Neutrophil (primary cell): ENCODE results near the gene ADAMTS4.
A peak's percentile ranks its signal among the peaks of the same experiment; 100 is the strongest.

ENCODE experiments used
- H3K27ac ChIP-seq: fragments of 200-600 bp; sonication (generic); 2 replicates; pipeline ENCODE4 v1.5.1; 2016; ENCODE audit warnings: mild to moderate bottlenecking, moderate library complexity
- H3K27me3 ChIP-seq: fragments of 200-600 bp; sonication (generic); 2 replicates; pipeline ENCODE4 v1.6.0; 2016; ENCODE audit warnings: mild to moderate bottlenecking
- H3K36me3 ChIP-seq: fragments of 200-600 bp; sonication (generic); 2 replicates; pipeline ENCODE4 v1.5.1; 2017
- H3K4me1 ChIP-seq, 2 experiments: fragments of 200-600 bp in 1 of 2; sonication (generic) in 1 of 2; 1 replicate in 1 of 2; 2 replicates in 1 of 2; pipeline versions ENCODE4 v1.5.1 to v1.6.1; 2013 to 2016; ENCODE audit warnings: low read depth in 1 of 2, low read length in 1 of 2, mild to moderate bottlenecking in 1 of 2, moderate library complexity in 1 of 2; ENCODE audit not compliant: control insufficient read depth in 1 of 2, insufficient read depth in 1 of 2
- H3K4me3 ChIP-seq, 2 experiments: fragments of 200-600 bp in 1 of 2; sonication (generic) in 1 of 2; 1 replicate in 1 of 2; 2 replicates in 1 of 2; pipeline ENCODE4 v1.5.1; 2013 to 2016; ENCODE audit warnings: low read depth in 1 of 2, low read length in 1 of 2, mild to moderate bottlenecking in 1 of 2, moderate library complexity in 1 of 2
- H3K9me3 ChIP-seq: fragments of 200-600 bp; sonication (generic); 2 replicates; pipeline ENCODE4 v1.5.1; 2016
- CTCF ChIP-seq: fragments of 200-600 bp; sonication (generic); IDR thresholded peaks from 2 replicates; pipeline ENCODE4 v1.5.1; 2016; ENCODE audit warnings: antibody characterized with exemption

Gene ADAMTS4

GRCh38 chr1:161196521-161197451 lies 2.1 kb downstream of the ADAMTS4 start:
- no peaks in the 10 kb centered on the region for H3K36me3 ChIP-seq
- H3K27ac ChIP-seq = no peak overlapping the region
- no peak overlapping the region for H3K4me3 ChIP-seq
- TF ChIP-seq CTCF = no peak
- peaks cover 13 to 19% of the 10 kb centered on the region in 2 experiments for H3K4me1 ChIP-seq
- H3K9me3 ChIP-seq = no peaks in the 10 kb centered on the region
- no peaks in the 10 kb centered on the region for H3K27me3 ChIP-seq

DNA sequence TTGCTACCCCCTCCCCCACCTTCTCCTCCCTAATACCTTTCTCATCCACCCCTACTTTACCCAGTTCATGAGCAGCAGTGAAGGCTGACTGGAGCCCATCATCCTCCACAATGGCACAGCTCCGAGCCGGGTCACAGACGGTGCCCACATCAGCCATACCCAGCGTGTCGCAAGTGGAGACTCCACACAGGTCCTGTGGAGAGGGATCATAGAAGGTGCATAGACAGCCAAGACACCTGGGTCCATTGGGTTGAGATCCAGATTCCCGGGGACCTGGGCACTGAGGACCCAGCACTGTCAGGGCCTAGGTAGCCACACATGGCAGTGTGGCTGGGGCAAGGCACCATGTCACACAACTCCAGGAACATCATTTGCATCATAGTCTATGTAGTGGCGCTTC lies 2.7 kb downstream of the ADAMTS4 start:
- Histone ChIP-seq H3K36me3 (no peaks in the 10 kb centered on the region), H3K4me3 (no peak overlapping the region), H3K27ac (no peak overlapping the region), H3K27me3 (no peaks in the 10 kb centered on the region), H3K4me1 (peaks cover 8 to 12% of the 10 kb centered on the region in 2 experiments), H3K9me3 (no peaks in the 10 kb centered on the region)
- no peak for TF ChIP-seq CTCF

DNA sequence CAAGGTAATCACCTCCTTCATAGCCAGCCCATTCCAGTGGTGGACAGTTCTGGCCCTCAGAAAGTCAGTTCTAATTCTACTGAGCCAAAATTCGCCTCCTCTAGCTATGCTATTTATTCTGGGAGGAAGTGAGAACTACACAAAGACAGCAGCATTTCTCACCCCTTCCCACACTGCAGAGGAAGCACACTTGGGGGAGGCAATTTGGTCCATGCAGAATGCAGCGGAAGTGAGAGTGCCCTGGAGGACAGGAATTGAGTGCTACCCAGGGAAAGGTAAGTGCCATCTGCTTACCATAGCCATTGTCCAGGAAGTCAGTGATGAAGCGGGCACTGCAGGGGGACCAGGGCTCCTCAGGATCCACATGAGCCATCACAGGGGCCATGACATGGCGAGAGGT lies 3.7 kb downstream of the ADAMTS4 start:
- Histone ChIP-seq H3K9me3 (no peaks in the 10 kb centered on the region), H3K36me3 (no peaks in the 10 kb centered on the region), H3K4me1 (peaks cover 3 to 9% of the 10 kb centered on the region in 2 experiments), H3K4me3 (no peak overlapping the region), H3K27me3 (no peaks in the 10 kb centered on the region), H3K27ac (no peak overlapping the region)
- no peak for TF ChIP-seq CTCF

GRCh38 chr1:161193561-161194235 lies 5.2 kb downstream of the ADAMTS4 start:
- H3K4me1 ChIP-seq = peaks cover 3 to 9% of the 10 kb centered on the region in 2 experiments
- no peaks in the 10 kb centered on the region for H3K9me3 ChIP-seq
- no peaks in the 10 kb centered on the region for H3K36me3 ChIP-seq
- no peaks in the 10 kb centered on the region for H3K27me3 ChIP-seq
- no peak overlapping the region for H3K27ac ChIP-seq
- no peak overlapping the region for H3K4me3 ChIP-seq
- no peak for TF ChIP-seq CTCF

- H3K27me3 ChIP-seq = no peaks in the 10 kb centered on the region
- H3K36me3 ChIP-seq = no peaks in the 10 kb centered on the region
- TF ChIP-seq CTCF = peak; percentile 93
- H3K4me1 ChIP-seq = peaks cover 3 to 9% of the 10 kb centered on the region in 2 experiments
- no peak overlapping the region for H3K4me3 ChIP-seq
- H3K27ac ChIP-seq = no peak overlapping the region
- no peaks in the 10 kb centered on the region for H3K9me3 ChIP-seq
These were observed 6.1 kb downstream of the ADAMTS4 start for GRCh38 chr1:161192476-161193465.
